ENCODE measurements around the gene MICALL2.

MICALL2 gene

GRCh38 chr7:1415389-1415990 is 43.8 kb downstream of the MICALL2 start:
- DNase-seq (ENCODE audit: low read depth) = no peak

DNA sequence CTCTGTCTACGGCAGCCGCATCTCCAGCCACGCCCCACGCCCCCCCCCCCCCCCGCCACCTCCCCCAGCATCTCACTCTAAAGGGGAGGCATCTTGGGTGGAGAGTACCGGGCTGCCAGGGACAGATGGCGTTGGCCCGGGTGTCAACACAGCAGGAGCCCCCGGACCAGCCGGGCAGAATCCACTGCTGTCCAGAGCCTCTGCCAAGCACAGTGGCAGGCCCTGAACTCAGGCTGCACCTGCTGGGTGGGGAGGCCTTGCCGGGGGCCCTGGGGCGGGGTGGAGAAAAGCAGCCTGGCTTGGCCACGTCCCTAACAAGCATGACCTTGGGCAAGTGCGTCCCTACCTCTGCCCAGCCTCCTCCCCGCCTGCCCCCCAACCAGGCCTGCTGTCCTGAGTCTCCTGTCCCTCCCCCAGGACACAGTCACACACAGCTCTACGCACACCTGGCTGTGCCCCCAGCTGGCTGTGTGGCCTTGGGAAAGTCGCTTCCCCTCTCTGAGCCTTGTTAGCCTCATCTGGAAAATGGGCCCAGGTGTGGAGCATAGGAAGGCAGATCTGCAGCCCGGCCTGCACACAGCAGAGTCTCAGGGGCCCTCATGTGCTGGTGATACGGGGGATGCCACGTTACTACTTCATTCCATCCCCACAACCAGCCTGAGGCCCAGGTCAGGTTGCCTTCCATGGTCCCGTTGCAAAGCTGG is 45.2 kb downstream of the MICALL2 start:
- no peak for DNase-seq (ENCODE audit: low read depth)

GRCh38 chr7:1412322-1413261 is 46.7 kb downstream of the MICALL2 start:
- peak; percentile 92 for DNase-seq (ENCODE audit: low read depth)

- DNase-seq (ENCODE audit: low read depth) = no peak
Measured at GRCh38 chr7:1411414-1411813, 47.9 kb downstream of the MICALL2 start.

DNA sequence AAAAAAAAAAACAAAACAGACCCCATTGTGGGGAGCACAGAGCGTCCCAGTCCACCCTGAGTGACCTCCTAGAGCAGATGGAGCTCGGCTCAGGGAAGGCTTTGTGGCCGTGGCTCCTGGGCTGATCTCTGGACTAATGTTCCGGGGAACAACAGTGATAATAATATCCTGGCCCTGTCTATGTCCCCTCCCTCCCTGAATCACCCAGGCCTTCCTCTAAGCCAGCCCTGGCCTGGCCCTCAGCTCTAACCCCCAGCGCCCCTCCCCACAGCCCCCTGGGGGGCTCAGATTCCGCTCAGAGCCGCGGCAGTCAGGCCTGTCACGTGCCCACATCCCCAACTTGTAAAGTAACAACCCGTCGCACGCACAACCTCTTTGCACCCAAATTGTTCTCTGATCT is 48.3 kb downstream of the MICALL2 start:
- no peak for DNase-seq (ENCODE audit: low read depth)

DNA sequence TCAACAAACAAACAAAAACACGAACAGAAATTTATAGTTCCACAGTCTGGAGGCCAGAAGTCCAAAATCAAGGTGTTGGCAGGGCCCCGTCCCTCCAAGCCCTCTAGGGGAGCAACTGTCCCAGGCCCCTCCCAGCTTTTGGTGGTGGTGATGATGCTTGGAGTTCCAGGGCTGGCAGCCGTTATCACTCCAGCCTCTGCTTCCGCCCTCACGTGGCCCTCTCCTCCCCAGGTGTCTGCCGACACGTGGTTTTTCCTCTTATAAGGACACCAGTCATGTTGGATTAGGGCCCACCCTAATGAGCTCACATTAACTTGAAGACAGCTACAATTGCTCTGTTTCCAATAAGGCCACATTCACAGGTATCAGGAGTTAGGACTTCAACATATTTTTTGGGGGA is 49.7 kb downstream of the MICALL2 start:
- no peak for DNase-seq (ENCODE audit: low read depth)

DNA sequence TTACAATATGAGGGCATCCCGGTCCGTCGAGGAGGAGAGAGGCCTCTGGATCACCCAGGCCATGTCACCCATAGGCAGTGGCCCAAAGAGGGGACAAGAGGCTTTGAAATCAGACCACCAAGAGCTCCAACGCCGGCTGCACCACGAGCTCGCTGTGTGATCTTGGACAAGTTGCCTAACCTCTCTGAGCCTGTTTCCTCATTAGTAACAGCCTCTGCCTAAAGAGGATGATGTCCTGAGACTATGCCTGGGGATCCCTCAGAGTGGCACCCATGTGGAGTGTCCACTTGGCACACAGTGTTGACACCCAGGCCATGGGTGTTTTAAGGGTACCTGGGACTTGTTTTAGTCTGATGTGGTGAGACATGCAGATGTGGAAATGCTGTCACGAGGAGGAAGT is 50.8 kb downstream of the MICALL2 start:
- DNase-seq (ENCODE audit: low read depth) = no peak

GRCh38 chr7:1407892-1408291 is 51.4 kb downstream of the MICALL2 start:
- no peak for DNase-seq (ENCODE audit: low read depth)

DNA sequence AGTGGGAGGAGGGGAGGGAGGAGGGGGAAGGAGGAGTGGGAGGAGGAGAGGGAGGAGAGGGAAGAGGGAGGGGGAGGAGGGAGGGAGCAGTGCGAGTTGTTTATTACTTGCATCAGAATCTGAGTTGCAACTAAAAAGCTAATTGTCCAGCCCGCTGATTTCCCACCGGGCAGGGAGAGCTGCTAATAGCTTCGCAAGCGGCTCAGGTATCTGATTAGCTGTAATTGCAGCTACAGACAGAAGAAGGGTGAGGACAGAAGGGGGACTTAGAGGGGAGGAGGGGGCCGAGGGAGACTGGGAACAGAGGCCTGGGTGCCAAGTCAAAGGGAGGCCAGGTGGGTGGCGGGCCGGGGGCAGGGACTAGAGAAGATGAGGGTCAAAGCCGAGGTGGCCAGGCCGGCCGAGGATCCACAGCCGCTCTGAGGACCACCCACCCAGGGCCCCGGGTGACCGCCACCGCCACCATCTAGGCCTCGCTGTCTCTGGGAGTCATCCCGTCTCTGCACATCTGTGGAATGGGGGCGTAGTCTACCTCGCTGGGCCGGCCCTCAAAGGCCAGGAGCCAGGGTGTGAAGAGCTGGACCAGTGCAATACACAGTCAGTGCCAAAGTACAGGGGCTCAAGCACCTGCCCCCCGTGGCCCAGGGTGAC is 54.2 kb downstream of the MICALL2 start:
- no peak for DNase-seq (ENCODE audit: low read depth)

GRCh38 chr7:1404460-1404809 is 54.8 kb downstream of the MICALL2 start:
- no peak for DNase-seq (ENCODE audit: low read depth)

DNA sequence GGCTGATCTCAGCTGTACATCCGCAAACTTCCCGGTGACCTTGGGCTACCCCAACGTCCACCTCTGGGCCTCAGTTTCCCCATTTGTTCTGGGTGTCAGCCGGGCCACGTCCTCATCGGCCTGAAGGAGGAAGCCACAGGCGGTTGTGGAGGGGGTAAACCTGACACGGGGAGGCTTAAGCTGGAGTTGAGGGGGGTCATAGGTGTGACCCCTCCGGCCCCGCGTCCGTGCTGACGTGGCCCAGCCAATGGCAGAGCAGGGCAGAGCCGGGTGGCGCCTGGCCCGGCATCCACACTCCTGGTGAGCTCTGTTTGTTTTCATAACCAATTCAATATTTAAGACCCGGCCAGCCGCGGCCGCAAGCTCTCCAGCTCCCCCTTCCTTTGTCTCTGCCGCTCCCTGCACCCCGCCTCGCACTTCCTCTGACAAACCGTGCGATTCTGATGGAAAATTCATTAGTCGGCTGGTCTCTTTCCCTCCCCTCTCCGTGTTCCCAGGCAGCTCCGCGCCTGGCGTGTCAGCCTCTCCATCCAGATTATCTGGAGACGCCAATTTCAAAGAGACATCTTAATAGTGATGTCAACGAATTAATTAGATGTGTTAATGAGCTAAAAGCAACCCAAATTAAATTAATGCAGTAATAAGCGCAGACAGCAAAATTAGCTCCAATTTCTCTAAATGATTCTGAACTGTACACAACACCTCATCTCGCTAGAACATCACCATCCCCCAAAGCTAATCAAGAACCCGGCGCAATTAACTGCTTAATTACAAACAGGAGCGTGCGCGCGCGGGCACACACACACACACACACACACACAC is 55.4 kb downstream of the MICALL2 start:
- no peak for DNase-seq (ENCODE audit: low read depth)

DNA sequence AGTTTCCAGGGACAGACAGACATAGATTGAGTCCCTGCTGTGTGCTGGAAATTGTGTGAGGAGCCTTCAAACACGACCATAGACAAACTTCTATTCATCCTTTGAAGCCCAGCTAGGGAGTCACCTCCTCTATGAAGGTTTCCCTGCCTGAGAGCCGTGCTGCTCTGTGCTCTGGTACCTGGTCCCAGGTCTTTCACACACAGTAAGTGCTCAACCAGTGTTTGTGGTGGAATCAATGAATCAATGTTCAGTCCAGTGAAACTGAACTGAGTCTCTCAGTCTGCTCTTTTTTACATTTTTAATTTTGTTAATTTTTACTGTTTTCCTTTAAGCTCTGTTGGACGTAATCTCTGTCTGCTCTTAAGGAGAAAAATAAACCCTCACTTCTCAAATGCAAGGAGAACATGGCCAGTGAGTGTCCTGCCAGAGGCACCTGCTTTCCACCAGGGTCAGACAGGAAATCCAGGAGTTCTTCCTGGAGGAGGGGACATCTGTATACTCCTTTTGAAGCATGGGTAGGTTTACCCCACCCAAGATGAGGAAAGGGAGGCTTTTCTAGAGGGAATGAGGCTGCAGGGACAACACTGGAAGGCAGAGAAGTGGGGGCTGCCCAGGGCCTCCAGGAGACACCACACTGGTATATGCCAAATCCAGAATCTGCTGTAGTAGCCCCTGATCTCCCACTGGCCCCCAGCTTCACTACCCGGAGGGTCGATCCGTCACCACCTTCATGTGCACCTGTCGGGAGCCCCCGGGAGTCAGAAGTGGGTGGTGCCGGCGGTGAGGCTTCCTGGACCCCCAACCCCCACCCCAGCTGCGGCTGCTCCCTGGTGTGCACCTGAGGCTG is 56.3 kb downstream of the MICALL2 start:
- DNase-seq (ENCODE audit: low read depth) = no peak

- DNase-seq (ENCODE audit: low read depth) = no peak
Measured at GRCh38 chr7:1402110-1402790, 57.0 kb downstream of the MICALL2 start.

GRCh38 chr7:1401011-1401410 is 58.3 kb downstream of the MICALL2 start:
- DNase-seq (ENCODE audit: low read depth) = no peak

DNA sequence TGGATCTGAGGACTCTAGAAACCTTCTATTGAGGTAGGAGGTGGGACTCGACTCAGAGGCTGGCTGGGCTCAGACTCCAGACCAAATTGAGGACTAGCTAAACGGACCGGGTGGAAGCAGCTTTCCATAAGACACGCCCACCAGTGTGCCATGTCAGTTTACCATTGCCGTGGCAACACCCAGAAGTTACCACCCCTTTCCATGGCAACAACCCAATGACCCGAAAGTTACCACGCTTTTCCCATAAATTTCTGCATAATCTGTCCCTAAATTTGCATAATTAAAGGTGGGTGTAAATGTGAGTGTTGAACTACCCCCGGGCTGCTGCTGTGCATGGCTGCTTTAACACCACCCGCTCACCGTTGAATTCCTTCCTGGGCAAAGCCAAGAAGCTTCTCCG is 58.9 kb downstream of the MICALL2 start:
- DNase-seq (ENCODE audit: low read depth) = no peak

GRCh38 chr7:1397491-1398327 is 61.6 kb downstream of the MICALL2 start:
- no peak for DNase-seq (ENCODE audit: low read depth)

GRCh38 chr7:1396195-1396594 is 63.1 kb downstream of the MICALL2 start:
- no peak for DNase-seq (ENCODE audit: low read depth)

- no peak for DNase-seq (ENCODE audit: low read depth)
Measured at GRCh38 chr7:1395211-1396070, 63.8 kb downstream of the MICALL2 start.

All from stimulated activated CD8-positive, alpha-beta memory T cell treated with anti-CD3 and anti-CD28 coated beads, Interleukin-15, amount 100 ng/mL, for 24 hours (primary cell).